HG02763 (cell line): Measurements from ENCODE around the gene PLIN5.
"Not testable (repeated sequence)": the region's sequence is repeated elsewhere in the genome, so short reads cannot be mapped to it uniquely, and the experiment has no call there.

ENCODE experiments used
- ATAC-seq: cut with Tn5 transposase; IDR thresholded peaks from one replicate; pipeline ENCODE4 v1.9.1; 2021; ENCODE audit warnings: mild to moderate bottlenecking, moderate library complexity; ENCODE audit not compliant: unreplicated experiment

Gene PLIN5

GRCh38 chr19:4568886-4569285 is 33.9 kb upstream of the PLIN5 start:
- ATAC-seq: no peak

DNA sequence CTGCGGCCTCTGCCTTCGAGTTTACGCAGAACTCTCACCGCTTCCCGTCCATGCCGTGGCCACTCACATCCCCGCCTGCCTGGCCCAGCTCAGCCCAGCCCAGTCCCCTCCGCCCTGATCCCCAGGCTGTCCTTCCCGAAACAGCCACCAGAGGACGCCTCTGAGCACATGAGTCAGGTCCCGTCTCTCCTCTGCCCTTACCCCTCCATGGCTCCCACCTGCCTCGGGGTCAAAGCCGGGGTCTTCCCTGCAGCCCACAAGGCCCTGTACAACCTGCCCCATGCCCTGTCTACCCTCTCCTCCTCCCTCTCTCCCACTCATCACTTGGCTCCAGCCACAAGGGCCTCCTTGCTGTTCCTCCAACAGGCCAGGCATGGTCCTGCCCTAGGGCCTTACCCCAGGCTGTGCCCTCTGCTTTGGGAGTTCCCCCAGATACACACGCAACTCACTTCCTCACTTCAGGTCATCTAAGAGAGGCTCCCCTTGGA is 32.6 kb upstream of the PLIN5 start:
- ATAC-seq: no peak

DNA sequence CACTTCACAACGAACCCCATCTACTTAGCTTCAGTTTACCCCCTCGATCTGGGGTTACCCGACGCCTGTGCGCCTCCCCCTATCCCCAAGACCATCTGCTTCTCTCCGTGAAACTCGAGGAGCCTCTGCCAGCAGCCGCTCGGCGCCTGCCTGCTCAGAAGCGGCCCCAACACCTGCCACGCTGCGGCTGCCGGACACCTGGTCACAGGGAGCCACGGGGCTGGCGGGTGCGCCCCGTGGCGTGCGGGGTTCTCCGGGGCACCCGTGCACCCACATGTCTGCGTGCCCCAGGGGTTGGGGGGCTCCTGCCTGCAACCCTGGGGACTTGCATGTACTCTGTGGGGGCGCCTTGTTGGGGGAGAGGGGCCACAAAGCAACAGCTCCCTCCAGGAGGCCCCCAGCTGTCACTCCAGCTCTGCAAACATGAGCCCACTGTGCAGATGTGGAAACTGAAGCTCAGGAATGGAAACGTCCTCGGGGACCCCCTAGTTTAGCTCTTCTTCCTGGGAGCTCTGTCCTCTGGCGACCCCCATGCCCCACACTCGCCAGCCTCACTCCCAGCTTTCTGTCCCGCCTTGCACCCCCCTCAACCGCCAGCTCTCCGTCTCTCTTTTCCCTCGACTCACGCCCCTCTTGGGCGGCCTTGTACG is 31.5 kb upstream of the PLIN5 start:
- no peak for ATAC-seq

DNA sequence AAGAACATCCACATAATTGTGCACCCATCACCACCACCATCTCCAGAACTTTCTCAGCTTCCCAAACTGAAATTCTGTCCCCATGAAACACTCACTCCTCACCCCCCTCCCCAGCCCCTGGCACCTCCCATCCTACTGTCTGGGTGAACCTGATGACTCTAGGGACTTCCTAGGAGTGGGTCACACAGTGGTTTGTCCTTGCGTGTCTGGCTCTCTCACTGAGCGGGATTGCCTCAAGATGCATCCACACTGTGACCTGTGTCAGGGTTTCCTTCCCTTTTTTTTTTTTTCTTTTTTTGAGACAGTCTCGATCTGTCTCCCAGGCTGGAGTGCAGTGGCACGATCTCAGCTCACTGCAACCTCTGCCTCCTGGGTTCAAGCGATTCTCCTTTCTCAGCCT is 28.5 kb upstream of the PLIN5 start:
- ATAC-seq: not testable (repeated sequence)

DNA sequence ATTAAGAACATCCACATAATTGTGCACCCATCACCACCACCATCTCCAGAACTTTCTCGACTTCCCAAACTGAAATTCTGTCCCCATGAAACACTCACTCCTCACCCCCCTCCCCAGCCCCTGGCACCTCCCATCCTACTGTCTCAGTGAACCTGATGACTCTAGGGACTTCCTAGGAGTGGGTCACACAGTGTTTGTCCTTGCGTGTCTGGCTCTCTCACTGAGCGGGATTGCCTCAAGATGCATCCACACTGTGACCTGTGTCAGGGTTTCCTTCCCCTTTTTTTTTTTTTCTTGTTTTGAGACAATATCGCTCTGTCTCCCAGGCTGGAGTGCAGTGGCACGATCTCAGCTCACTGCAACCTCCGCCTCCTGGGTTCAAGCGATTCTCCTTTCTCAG is 27.1 kb upstream of the PLIN5 start:
- not testable (repeated sequence) for ATAC-seq

GRCh38 chr19:4559569-4559968 is 24.5 kb upstream of the PLIN5 start, which contains the start of gene SEMA6B:
TSS of gene SEMA6B (minus strand) at chr19:4559684. CDS start at chr19:4558457, 1,227 bp downstream.
- no peak for ATAC-seq

DNA sequence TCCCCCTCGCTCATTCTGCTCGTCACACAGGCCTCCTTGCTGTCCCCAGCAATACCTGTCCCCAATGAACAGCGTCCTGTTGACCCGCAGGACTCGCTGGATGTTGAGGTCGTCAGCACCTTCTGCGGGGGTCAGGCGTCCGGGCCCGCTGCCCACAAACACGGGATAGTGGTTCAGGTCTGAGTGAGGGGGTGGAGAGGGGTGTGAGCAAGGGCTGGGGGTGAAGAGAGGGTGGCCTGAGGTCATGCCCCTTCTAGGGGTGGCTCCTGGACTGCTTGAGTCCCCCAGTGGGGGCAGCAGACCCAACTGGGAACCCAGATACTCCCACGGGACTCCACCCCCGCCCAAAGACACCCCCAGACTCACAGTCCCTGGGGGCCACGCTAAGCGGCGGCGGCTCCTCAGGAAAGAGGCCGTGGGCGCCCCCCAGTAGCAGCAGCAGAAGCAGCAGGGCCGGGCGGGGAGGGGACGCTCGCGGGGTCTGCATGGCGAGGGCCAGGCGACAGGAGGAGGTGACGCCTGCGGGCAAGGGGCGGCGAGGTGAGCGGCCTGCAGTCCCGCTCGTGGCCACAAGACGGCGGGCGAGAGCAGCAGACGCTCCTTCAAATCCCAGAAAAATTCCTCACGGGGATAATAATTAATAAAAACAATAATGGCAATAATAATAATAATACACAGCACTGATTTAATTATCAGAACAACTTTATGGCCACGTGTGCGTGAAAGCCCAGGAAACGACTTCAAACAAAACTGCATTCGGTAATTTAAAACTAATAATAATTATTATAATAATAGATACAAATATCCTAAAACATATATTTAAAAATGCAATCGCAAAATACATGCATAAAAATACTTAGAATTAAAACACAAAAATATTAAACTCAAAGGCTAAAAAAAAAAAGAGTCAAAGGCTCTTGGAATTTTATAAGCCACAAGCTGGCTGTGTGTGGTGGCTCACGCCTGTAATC is 23.2 kb upstream of the PLIN5 start:
- ATAC-seq: no peak

DNA sequence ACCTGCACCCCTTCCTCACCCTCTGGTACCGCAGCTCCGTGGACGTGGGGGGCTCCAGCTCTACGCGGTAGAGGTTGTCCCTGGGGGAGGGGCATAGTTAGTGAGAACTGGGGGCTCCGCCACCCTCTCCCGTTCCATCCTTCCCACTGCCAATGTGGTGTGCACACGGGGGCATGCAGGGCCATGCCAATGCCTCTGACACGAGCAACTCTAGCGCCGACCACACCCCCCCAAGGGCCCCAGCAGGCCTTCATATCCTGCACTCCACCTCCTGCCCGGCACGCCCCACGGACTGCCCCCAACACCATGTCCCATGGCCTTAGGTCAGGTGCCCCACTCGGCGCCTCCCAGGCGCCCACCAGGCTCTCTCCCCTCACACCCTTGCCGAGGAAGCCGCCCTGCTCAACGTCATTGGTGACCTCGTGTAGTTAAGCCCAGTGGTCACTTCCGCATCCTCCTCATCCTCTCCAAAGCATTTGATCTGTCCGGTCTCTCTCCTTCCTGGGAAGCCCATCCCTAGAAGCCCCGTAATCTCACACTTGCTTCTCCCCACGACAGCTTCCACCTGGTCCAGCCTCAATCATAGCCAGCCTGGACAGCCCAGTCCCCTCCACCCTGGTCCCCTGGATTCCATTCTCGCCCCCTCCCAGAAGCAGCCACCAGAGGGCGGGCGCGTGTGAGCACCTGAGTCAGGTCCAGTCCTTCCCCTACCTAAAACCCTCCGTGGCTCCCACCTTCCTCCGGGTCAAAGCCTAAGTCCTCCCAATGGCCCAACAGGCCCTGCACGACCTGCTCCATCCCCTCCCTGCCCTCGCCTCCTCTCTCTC is 22.3 kb upstream of the PLIN5 start:
- no peak for ATAC-seq

GRCh38 chr19:4556597-4557127 is 21.6 kb upstream of the PLIN5 start:
- ATAC-seq: no peak

DNA sequence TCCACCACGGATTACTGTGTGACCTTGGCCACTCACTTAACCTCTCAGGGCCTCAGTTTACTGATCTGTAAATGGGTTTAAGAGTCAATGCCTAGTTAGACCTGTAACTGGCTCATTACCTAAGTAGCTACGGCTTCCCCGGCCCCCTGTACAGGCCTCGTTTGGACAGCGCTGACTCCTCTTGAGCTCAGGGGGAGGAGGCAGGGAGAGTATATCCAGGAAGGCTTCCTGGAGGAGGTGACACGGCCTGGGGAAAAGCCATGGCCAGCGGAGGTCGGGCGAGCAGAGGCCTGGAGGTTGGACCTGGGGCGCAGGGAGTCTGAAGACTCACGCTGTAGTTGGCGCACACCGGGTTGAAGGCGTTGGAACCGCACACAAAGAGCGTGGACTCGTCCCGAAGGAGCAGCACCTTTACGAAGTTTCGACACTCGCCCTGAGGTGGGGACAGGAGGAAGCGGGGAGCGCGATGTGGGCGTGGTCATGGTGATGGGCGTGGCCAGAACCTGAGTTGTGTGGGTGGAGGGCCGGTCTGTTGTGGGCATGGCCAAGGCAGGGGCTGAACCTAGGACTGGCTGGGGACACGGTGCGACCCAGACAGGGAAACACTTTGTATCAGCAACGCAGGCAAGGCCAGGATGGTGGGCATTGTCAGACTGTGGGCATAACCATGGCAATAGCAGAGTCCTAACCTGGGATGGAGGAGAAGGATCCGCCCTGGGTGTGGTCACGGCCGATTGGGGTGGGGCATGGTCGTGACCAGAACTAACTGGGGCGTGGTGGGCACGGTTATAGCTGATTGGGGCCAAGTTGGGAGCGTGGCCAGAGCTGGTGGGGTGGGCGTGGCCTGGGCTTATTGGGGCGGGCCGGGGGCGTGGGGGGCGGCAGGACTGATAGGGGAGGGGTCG is 20.9 kb upstream of the PLIN5 start:
- no peak for ATAC-seq

DNA sequence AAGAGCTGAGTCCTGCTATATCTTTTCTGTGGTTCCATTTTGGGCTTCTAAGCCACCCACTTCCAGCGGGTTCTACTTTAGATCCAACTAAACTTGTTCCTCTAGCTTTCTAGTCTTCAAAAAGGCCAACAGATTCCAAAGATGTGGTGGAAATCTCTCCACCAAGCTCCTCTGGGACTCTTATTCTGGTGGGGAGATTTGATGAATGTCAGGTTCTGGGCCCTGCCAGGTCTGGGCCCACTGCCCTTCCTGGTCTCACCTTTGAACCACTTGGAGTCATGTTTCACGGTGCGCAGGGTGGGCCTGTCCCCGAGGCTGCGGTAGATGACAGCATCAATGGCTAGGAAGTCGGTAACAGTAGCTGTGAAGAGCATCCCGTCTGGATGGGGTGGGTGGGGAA is 19.7 kb upstream of the PLIN5 start:
- no peak for ATAC-seq

DNA sequence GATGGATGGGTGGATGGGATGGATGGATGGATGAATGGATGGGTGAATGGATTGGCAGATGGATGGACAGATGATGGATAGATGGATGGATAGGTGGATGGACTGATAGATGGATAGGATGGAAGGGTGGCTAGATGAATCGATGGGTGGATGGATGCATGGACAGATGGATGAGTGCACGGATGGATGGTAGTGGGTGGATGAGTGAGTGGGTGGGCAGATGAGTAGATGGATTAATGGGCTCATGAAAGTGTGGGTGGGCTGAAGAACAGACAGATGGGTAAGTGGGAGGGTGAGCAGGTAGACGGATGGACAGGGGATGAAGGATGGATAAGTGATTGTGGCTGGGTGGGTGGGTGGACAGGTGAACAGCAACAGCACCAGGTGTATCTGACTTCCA is 18.8 kb upstream of the PLIN5 start:
- ATAC-seq: no peak

DNA sequence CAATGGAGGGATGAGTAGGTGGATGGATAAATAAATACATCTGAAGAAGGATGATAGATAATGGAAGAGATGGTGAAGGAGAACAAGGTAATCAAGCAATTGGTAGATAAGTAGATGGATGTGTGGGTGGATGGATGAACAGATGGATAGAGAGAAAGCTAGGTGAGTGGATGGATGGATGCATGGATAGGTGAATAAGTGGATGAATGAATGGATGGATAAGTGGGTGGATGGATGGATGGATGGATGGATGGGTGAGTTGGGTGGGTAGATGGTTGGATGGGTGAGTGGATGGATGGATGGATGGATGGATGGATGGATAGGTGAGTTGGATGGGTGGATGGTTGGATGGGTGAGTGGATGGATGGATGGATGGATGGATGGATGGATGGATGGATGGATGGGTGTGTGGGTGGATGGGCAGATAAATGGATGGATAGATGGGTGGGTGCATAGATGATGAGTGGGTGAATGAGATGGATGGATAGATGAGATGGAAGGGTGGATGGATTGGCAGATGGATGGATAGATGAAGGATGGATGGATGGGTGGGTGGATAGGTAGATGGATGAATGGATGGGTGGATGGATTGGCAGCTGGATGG is 18.2 kb upstream of the PLIN5 start:
- ATAC-seq: no peak

DNA sequence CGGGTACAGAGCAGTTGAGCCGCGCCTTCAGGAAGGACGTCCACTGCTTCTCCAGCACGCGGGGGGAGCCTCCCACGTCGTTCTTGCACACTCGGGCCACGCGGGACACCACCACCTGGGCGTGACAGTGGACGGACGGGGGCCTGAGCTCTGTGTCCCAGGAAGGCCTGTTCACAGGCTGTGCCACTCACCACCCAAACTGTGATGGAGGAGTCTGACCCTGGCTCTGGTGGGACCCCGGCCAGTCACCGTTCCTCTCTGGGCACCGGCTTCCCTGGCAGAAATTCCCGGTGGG is 17.4 kb upstream of the PLIN5 start:
- no peak for ATAC-seq

DNA sequence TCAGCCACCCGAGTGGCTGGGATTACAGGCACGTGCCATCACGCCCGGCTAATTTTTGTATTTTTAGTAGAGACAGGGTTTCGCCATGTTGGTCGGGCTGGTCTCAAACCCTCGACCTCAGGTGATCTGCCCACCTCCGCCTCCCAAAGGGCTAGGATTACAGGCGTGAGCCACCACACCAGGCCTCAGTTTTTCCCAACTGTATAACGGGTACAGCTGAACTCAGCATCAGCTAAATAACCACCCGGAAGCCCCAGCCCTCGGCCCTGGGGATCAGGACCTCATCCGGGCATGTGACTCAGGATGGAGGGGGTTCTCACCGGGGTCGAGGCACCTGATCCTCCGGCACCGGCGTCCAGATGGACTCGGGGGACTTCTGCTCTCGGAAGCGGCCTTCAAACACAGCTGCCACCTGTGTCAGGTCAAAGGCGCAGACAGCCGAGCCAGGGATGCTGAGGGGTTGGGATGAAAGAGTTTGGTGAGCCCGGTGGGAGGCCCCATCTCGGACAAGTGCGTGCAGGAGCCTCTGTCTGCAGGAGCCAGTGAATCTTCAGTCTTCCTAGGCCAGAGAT is 15.5 kb upstream of the PLIN5 start:
- ATAC-seq: no peak

- no peak for ATAC-seq
Measured at GRCh38 chr19:4550018-4550417, 15.0 kb upstream of the PLIN5 start.

- ATAC-seq: no peak
Measured at GRCh38 chr19:4548238-4548584, 13.2 kb upstream of the PLIN5 start.

DNA sequence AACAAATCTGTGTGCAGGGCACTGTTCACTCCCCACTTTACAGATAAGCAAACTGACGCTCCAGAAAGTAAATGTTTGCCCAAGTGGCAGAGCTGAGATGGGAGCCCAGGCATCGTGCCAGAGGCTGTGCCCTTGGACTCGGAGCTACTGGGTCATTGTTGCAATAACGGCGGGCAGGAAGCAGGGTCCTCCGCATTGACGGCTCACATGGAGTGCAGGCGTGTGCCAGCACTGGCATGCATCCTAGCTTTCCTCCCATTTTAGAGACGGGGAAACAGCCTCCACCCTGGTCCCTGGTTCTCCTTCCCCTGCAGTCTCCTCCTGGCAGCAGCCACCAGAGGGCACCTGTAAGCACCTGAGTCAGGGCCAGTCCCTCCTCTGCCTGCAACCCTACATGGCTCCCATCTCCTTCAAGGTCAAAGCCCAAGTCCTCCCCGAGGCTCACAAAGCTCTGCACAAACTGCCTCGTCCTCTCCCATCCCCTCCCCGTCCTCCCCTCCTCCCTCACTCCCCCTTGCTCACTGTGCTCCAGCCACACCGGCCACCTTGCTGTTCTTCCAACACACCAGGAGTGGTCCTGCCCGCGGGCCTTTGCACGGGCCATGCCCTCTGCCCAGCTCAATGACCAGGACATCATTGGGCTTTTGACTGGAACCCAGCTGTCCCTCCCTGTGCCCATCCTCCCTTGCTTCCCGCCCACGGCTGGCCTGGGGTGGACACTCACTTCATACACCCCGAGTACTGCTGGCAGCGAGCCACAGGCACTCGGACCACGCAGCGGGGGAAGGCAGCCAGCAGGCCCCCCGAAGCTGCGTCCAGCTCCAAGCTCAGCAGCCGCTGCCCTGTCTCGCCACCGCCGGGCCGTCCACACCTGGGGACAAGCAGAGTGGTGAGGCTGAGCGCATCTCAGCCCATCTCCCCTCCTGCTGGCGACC is 12.5 kb upstream of the PLIN5 start:
- no peak for ATAC-seq
